ENCODE measurements around the gene GLIPR1L1.
"Not testable (repeated sequence)": the region's sequence is repeated elsewhere in the genome, so short reads cannot be mapped to it uniquely, and the experiment has no call there.

The GLIPR1L1 gene

DNA sequence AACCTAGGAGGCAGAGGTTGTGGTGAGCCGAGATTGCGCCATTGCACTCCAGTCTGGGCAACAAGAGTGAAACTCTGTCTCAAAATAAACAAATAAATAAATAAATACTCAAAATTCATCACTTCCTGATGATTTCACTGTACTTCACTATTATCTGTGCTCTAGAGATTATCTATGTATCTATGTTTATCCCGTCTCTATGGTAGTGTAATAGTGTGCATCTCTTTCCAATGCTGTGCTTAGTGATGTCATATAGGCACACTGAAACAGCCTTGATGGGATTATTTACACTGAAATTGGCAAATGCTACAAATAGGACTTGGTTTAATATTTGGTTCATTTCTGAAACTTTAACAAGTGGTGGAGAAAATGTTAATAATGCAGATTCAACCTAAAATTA lies 10.8 kb upstream of the GLIPR1L1 start:
- peak in 1 of 2 experiments; percentile 25 for DNase-seq
- TF ChIP-seq POLR2A (IDR thresholded peaks at IDR 0.05; ENCODE audit: low read length) (no peak), GATA1 (IDR thresholded peaks at IDR 0.05; ENCODE audit: low read depth, low read length) (no peak)

GRCh38 chr12:75327642-75328041 lies 6.8 kb upstream of the GLIPR1L1 start:
- TF ChIP-seq POLR2A (IDR thresholded peaks at IDR 0.05; ENCODE audit: low read length): no peak
- no peak for TF ChIP-seq GATA1 (IDR thresholded peaks at IDR 0.05; ENCODE audit: low read depth, low read length)

DNA sequence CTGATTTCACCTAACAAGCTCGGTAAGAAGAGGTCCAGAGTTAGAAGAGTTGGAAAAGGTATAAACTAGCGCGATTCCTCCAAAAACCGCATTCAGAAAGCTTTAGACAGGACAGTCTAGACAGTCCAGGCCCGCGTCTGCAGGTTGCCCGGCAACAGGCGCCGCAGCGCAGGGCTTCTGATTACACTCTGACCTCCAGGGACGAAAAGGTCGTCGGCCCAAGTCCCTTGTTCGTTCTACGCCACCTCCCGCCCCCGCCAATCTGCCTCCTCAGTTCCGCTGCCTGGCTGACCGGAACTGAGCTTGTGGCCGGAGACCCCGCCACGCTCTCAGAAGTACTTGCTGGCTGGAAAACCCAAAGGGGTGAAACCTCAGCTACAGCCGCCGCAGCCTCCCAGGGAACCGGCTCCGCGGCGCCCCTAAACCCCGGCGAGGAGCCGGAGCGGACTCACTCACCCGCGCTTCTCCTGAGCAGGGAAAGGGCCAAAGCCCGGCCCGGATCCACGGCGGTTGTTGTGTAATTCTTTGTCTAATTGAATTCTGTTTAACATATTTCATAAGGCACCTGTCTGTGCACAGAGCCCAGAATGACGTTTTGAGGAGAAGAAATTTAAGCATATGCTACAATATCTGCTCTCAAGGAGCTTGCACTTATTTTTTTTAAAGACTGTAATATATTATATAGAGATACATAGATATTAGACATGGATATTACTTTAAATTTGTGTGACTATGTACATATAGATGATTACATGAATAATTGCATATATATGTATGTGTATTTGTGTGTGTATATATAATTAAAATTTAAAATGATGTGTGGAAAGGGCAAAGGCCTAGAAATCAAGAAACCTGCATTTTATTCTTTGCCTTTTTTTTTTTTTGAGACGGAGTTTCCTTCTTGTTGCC lies 4.3 kb upstream of the GLIPR1L1 start, which contains the start of gene CAPS2:
CAPS2 (minus strand) TSS at position 407 of the 909 bp plus-strand sequence. CDS start 3,826 bp downstream, outside the sequence.
- peak; percentile 86 to 87 for DNase-seq
- TF ChIP-seq GATA1 (IDR thresholded peaks at IDR 0.05; ENCODE audit: low read depth, low read length) (no peak), POLR2A (IDR thresholded peaks at IDR 0.05; ENCODE audit: low read length) (peak; percentile 73)

More at GRCh38 chr12:75327642-75328041, 6.8 kb upstream of the GLIPR1L1 start:
- no peak for DNase-seq

GRCh38 chr12:75337905-75338304 lies 3.4 kb downstream of the GLIPR1L1 start:
- no peak for DNase-seq
- TF ChIP-seq POLR2A (IDR thresholded peaks at IDR 0.05; ENCODE audit: low read length) (no peak), GATA1 (IDR thresholded peaks at IDR 0.05; ENCODE audit: low read depth, low read length) (no peak)

DNA sequence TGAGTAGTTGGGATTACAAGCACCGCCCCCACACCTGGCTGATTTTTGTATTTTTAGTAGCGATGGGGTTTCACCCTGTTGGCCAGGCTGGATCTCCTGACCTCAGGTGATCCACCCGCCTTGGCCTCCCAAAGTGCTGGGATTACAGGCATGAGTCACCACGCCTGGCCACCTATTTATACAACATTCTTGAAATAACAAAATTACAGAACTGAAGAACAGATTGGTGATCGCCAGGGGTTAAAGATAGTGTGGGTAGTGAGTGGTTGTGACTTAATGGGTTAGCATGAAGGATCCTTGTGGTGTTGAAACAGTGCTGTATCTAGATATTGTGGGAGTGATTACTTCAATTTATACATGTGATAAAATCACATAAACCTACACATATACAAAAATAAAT lies 7.4 kb downstream of the GLIPR1L1 start:
- no peak for DNase-seq
- TF ChIP-seq POLR2A (IDR thresholded peaks at IDR 0.05; ENCODE audit: low read length) (no peak), GATA1 (IDR thresholded peaks at IDR 0.05; ENCODE audit: low read depth, low read length) (no peak)

GRCh38 chr12:75345531-75345930 lies 11.1 kb downstream of the GLIPR1L1 start:
- TF ChIP-seq POLR2A (IDR thresholded peaks at IDR 0.05; ENCODE audit: low read length): no peak
- no peak for TF ChIP-seq GATA1 (IDR thresholded peaks at IDR 0.05; ENCODE audit: low read depth, low read length)
- no peak for DNase-seq

GRCh38 chr12:75346215-75346614 lies 11.7 kb downstream of the GLIPR1L1 start:
- DNase-seq: not testable (repeated sequence)

GRCh38 chr12:75349946-75350345 lies 15.5 kb downstream of the GLIPR1L1 start:
- no peak for TF ChIP-seq GATA1 (IDR thresholded peaks at IDR 0.05; ENCODE audit: low read depth, low read length)
- no peak for TF ChIP-seq POLR2A (IDR thresholded peaks at IDR 0.05; ENCODE audit: low read length)
- DNase-seq: no peak

- TF ChIP-seq GATA1 (IDR thresholded peaks at IDR 0.05; ENCODE audit: low read depth, low read length) (no peak), POLR2A (IDR thresholded peaks at IDR 0.05; ENCODE audit: low read length) (no peak)
These were observed 15.9 kb downstream of the GLIPR1L1 start for GRCh38 chr12:75350413-75350812.

GRCh38 chr12:75354011-75354410 lies 19.5 kb downstream of the GLIPR1L1 start:
- no peak for DNase-seq
- TF ChIP-seq POLR2A (IDR thresholded peaks at IDR 0.05; ENCODE audit: low read length) (no peak), GATA1 (IDR thresholded peaks at IDR 0.05; ENCODE audit: low read depth, low read length) (no peak)

More at GRCh38 chr12:75350413-75350812, 15.9 kb downstream of the GLIPR1L1 start:
- DNase-seq: no peak

DNA sequence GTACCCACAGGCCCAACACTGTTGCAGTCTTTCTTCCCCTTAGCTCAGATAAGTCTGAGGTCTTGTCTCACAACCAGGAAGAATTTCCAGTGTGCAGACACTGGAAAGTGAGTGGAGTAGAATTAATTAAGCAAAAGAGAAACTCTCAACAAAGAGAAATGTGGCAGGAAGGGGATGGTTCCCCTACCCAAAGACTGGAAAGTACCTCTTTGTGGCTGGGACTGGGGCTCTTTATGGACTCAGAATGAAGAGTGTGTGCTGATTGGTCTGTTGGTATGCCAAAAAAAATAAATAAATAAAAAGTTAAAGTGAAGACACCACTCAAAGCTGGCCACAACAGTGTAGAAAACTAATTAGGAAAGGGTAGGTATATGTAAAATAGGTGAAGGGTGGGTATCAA lies 26.4 kb downstream of the GLIPR1L1 start:
- DNase-seq: no peak
- TF ChIP-seq POLR2A (IDR thresholded peaks at IDR 0.05; ENCODE audit: low read length) (no peak), GATA1 (IDR thresholded peaks at IDR 0.05; ENCODE audit: low read depth, low read length) (no peak)

DNA sequence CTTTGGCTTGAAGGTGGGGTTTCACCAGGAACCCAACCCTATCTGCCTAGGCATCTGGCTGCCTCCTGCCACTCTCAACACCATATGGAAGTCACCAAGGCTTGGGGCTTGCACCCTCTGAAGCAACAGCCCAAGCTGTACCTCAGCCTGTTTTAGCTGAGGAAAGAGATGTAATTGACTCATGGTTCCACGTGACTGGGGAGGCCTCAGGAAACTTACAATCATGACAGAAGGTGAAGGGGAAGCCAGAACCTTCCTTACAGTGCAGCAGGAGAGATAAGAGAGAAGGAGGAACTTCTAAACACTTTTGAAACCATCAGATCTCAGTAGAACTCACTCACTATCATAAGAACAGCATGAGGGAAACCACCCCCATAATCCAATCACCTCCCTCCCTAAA lies 26.9 kb downstream of the GLIPR1L1 start:
- TF ChIP-seq GATA1 (IDR thresholded peaks at IDR 0.05; ENCODE audit: low read depth, low read length) (no peak), POLR2A (IDR thresholded peaks at IDR 0.05; ENCODE audit: low read length) (no peak)
- DNase-seq: no peak

- DNase-seq: no peak
- TF ChIP-seq GATA1 (IDR thresholded peaks at IDR 0.05; ENCODE audit: low read depth, low read length): no peak
- TF ChIP-seq POLR2A (IDR thresholded peaks at IDR 0.05; ENCODE audit: low read length): no peak
These were observed 30.4 kb downstream of the GLIPR1L1 start for GRCh38 chr12:75364919-75365318.

- no peak for DNase-seq
- no peak for TF ChIP-seq GATA1 (IDR thresholded peaks at IDR 0.05; ENCODE audit: low read depth, low read length)
- TF ChIP-seq POLR2A (IDR thresholded peaks at IDR 0.05; ENCODE audit: low read length): no peak
These were observed 32.2 kb downstream of the GLIPR1L1 start for GRCh38 chr12:75366629-75367028.

DNA sequence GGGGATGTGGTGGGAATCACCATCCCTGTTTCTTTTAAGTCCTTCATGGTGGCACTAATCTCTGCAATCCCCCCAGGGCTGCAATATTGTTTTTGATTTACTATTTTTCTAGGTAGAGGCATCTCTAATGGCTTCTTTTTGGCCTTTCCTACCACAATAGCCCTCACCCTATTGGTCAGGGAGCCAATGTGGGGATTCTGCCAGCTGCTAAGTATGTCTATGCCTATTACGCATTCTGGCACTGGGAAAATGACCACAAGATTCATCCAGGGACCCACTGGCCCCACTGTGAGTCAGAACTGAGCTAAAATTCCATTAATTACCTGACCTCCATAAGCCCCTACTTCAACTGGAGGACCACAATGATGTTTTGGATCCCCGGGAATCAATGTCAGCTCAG lies 40.5 kb downstream of the GLIPR1L1 start:
- DNase-seq: no peak
- TF ChIP-seq GATA1 (IDR thresholded peaks at IDR 0.05; ENCODE audit: low read depth, low read length) (no peak), POLR2A (IDR thresholded peaks at IDR 0.05; ENCODE audit: low read length) (no peak)

Measured in erythroblast (primary cell).